Hepatocyte (in vitro differentiated cells): ENCODE results near the gene TMEM98.

Experiments
- EZH2 ChIP-seq: fragments of 200-600 bp; sonication (generic); IDR thresholded peaks from 2 replicates; pipeline ENCODE4 v1.6.1; 2016; ENCODE audit warnings: antibody characterized with exemption, mild to moderate bottlenecking, borderline replicate concordance
- EZH2phosphoT487 ChIP-seq: fragments of 200-600 bp; sonication (generic); IDR thresholded peaks from one replicate; pipeline ENCODE4 v1.6.1; 2018; ENCODE audit warnings: antibody characterized with exemption, mild to moderate bottlenecking, low read depth, moderate library complexity; ENCODE audit not compliant: unreplicated experiment, severe bottlenecking
- TF ChIP-seq, protein P1 (sequence below): fragments of 200-600 bp; sonication (generic); IDR thresholded peaks from 2 replicates; pipeline ENCODE4 v1.5.1; 2016; ENCODE audit warnings: antibody characterized with exemption, mild to moderate bottlenecking; ENCODE audit not compliant: poor library complexity

GRCh38 chr17:32943206-32943605 lies 15.3 kb downstream of the TMEM98 start:
- TF ChIP-seq, protein P1, sequence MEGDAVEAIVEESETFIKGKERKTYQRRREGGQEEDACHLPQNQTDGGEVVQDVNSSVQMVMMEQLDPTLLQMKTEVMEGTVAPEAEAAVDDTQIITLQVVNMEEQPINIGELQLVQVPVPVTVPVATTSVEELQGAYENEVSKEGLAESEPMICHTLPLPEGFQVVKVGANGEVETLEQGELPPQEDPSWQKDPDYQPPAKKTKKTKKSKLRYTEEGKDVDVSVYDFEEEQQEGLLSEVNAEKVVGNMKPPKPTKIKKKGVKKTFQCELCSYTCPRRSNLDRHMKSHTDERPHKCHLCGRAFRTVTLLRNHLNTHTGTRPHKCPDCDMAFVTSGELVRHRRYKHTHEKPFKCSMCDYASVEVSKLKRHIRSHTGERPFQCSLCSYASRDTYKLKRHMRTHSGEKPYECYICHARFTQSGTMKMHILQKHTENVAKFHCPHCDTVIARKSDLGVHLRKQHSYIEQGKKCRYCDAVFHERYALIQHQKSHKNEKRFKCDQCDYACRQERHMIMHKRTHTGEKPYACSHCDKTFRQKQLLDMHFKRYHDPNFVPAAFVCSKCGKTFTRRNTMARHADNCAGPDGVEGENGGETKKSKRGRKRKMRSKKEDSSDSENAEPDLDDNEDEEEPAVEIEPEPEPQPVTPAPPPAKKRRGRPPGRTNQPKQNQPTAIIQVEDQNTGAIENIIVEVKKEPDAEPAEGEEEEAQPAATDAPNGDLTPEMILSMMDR = no peak
- no peak for TF ChIP-seq EZH2
- no peak for TF ChIP-seq EZH2phosphoT487
